GM12878 (cell line): ENCODE measurements around the gene SAMD4A. TPM values are rescaled to one million over a fixed set of nuclear protein-coding genes. Genes with fewer than 3 reads are reported as not detected.

Source experiments
- ATAC-seq: fragments of 200-7000 bp; cut with Tn5 transposase; 3 replicates; pipeline ENCODE4 v1.9.1; 2020; ENCODE audit warnings: mild to moderate bottlenecking, moderate library complexity
- BruUV-seq: library from RNA; stranded (reverse); fragments of 400-500 nt; replicated peaks from 2 replicates; lab custom pipeline; 2021; lab: Mats Ljungman, UMichigan
- CTCF ChIA-PET: fragments of 300-600 bp; sonication (Branson Sonifier 250); formaldehyde crosslinking; extraction: SDS; loops from one replicate; lab custom pipeline; 2021; ENCODE audit warnings: inconsistent platforms; lab: Yijun Ruan, JAX
- POLR2A ChIA-PET: fragments of 350-600 bp; formaldehyde crosslinking; extraction: SDS; loops from one replicate; lab custom pipeline; 2021; ENCODE audit warnings: inconsistent platforms; lab: Charles Lee
- RAD21 ChIA-PET: fragments of 300-600 bp; sonication (Branson Sonifier 250); formaldehyde crosslinking; loops from one replicate; lab custom pipeline; 2023; ENCODE audit warnings: antibody characterized with exemption; ENCODE audit not compliant: unreplicated experiment; lab: Charles Lee
- SMC1A ChIA-PET: fragments of 300-600 bp; sonication (Branson Sonifier 250); formaldehyde crosslinking; loops from one replicate; lab custom pipeline; 2023; ENCODE audit not compliant: unreplicated experiment, uncharacterized antibody; lab: Charles Lee
- DNase-seq: peaks from one replicate; pipeline ENCODE4 v3.0.0-alpha.2; 2011; ENCODE audit warnings: low read depth, low spot score
- FAIRE-seq: peaks from 3 replicates; lab custom pipeline; 2011; peaks lifted over from hg19 to GRCh38; lab: Jason Lieb, UNC
- H2AFZ ChIP-seq: 2 replicates; pipeline ENCODE4 v1.6.0; 2011; ENCODE audit warnings: low read depth, low read length, control low read depth; ENCODE audit not compliant: control insufficient read depth
- H3K27ac ChIP-seq: 2 replicates; pipeline ENCODE4 v1.5.1; 2011; ENCODE audit warnings: control low read depth; ENCODE audit not compliant: control insufficient read depth, insufficient read depth
- H3K27me3 ChIP-seq, 2 experiments: replicated peaks in 1 of 2; 2 replicates each; pipeline versions ENCODE4 v1.6.0 to v1.6.1; 2011; ENCODE audit warnings: low read length in 1 of 2; ENCODE audit not compliant: control insufficient read depth in 2 of 2, insufficient read depth in 2 of 2
- H3K36me3 ChIP-seq, 2 experiments: 2 replicates each; pipeline ENCODE4 v1.5.1; 2011; ENCODE audit warnings: low read length in 1 of 2; ENCODE audit not compliant: control insufficient read depth in 2 of 2, insufficient read depth in 2 of 2
- H3K4me1 ChIP-seq: 2 replicates; pipeline ENCODE4 v1.6.1; 2011; ENCODE audit warnings: mild to moderate bottlenecking, low read length, moderate library complexity, mixed read lengths; ENCODE audit not compliant: control insufficient read depth, insufficient read depth
- H3K4me2 ChIP-seq: 2 replicates; pipeline ENCODE4 v1.6.0; 2011; ENCODE audit warnings: control low read depth; ENCODE audit not compliant: control insufficient read depth, insufficient read depth
- H3K4me3 ChIP-seq: fragments of 200-600 bp; sonication (generic); 2 replicates; pipeline ENCODE4 v1.5.1; 2016
- H3K79me2 ChIP-seq: 2 replicates; pipeline ENCODE4 v1.6.0; 2011; ENCODE audit warnings: low read length; ENCODE audit not compliant: control insufficient read depth, insufficient read depth
- H3K9ac ChIP-seq: 2 replicates; pipeline ENCODE4 v1.8.0; 2011; ENCODE audit warnings: low read length, control low read depth, mixed read lengths; ENCODE audit not compliant: control insufficient read depth, insufficient read depth
- H3K9me3 ChIP-seq: replicated peaks from 3 replicates; pipeline ENCODE4 v1.5.1; 2011; ENCODE audit warnings: mild to moderate bottlenecking, low read length; ENCODE audit not compliant: control insufficient read depth, insufficient read depth
- H4K20me1 ChIP-seq: 2 replicates; pipeline ENCODE4 v1.6.0; 2011; ENCODE audit not compliant: control insufficient read depth, insufficient read depth
- BCLAF1 ChIP-seq: fragments of 450-650 bp; IDR thresholded peaks from 2 replicates; pipeline ENCODE4 v1.6.1; 2017; ENCODE audit warnings: antibody characterized with exemption, mild to moderate bottlenecking, moderate library complexity
- HDAC2 ChIP-seq: fragments of 200-600 bp; sonication (generic); IDR thresholded peaks from 2 replicates; pipeline ENCODE4 v1.6.1; 2017
- HSF1 ChIP-seq: fragments of 150-350 bp; IDR thresholded peaks from 2 replicates; pipeline ENCODE4 v1.6.1; 2014; ENCODE audit warnings: mild to moderate bottlenecking, low read depth, low read length
- MTA2 ChIP-seq: fragments of 450-650 bp; IDR thresholded peaks from 2 replicates; pipeline ENCODE4 v1.6.1; 2016; ENCODE audit warnings: low read depth, mild to moderate bottlenecking, moderate library complexity
- NBN ChIP-seq: fragments of 450-650 bp; IDR thresholded peaks from 2 replicates; pipeline ENCODE4 v1.6.1; 2016
- NFXL1 ChIP-seq: fragments of 450-650 bp; IDR thresholded peaks from 2 replicates; pipeline ENCODE4 v1.6.1; 2017; ENCODE audit warnings: antibody characterized with exemption, mild to moderate bottlenecking, borderline replicate concordance
- SMAD1 ChIP-seq: fragments of 450-650 bp; IDR thresholded peaks from 2 replicates; pipeline ENCODE4 v1.6.1; 2018; ENCODE audit warnings: mild to moderate bottlenecking, low read depth; ENCODE audit not compliant: partially characterized antibody
- SUPT20H ChIP-seq: IDR thresholded peaks from 2 replicates; pipeline ENCODE4 v1.6.1; 2011; ENCODE audit warnings: low read depth, mild to moderate bottlenecking, low read length, moderate library complexity, borderline replicate concordance; ENCODE audit not compliant: control insufficient read depth
- ZBTB33 ChIP-seq: fragments of 450-650 bp; IDR thresholded peaks from 2 replicates; pipeline ENCODE4 v1.6.1; 2017; ENCODE audit warnings: mild to moderate bottlenecking
- ZNF687 ChIP-seq: fragments of 450-650 bp; IDR thresholded peaks from 2 replicates; pipeline ENCODE4 v1.6.1; 2017; ENCODE audit warnings: mild to moderate bottlenecking, moderate library complexity
- WGBS: methylation state at CpG from one replicate; pipeline ENCODE4 v1.1.6; 2016; ENCODE audit warnings: low lambda C conversion rate; ENCODE audit not compliant: insufficient replicate concordance, insufficient coverage; ENCODE audit errors: missing lambda C conversion rate; 5-methylcytosine and 5-hydroxymethylcytosine counted together
- in situ Hi-C: fragments of 300-500 bp; cut with MboI; formaldehyde crosslinking; loops from 9 replicates; pipeline ENCODE4 v1.14.3; 2018; ENCODE audit warnings: mixed read lengths
- intact Hi-C: fragments of 100-400 bp; cut with micrococcal nuclease; formaldehyde crosslinking; loops from one replicate; pipeline ENCODE4 v1.14.2; 2022; ENCODE audit not compliant: unreplicated experiment
- polyA plus RNA-seq, 11 experiments: library from polyadenylated mRNA; depleted of rRNA in 4 of 11; unstranded in 6 of 11; stranded (reverse) in 5 of 11; fragments of >200 nt; fragmentation: Nextera tagmentation in 4 of 11; fragmentation: Illumina TruSeq in 1 of 11; extraction: Ambion mirVana in 4 of 11; extraction: Trizol in 1 of 11; gene quantifications; 1 replicate in 1 of 11; 2 replicates in 10 of 11; pipeline versions ENCODE4 v1.2.1 to v1.2.3, GENCODE V29; 2011 to 2016; ENCODE audit warnings: inconsistent platforms in 2 of 11, missing spikeins in 2 of 11, low read depth in 1 of 11
- total RNA-seq, 4 experiments: library from RNA; depleted of rRNA in 3 of 4; stranded (reverse); fragments of >200 nt in 3 of 4; fragmentation: Illumina TruSeq in 1 of 4; extraction: Trizol in 1 of 4; gene quantifications; 2 replicates each; pipeline versions ENCODE4 v1.2.1 to v1.2.3, GENCODE V29; 2013 to 2021

The SAMD4A gene
- total and polyA plus RNA-seq, 10 of the 15 experiments (the other 5 are each of a cell fraction or from before 2014, with no cell fraction given) = 0.05 to 0.56 (median 0.31) TPM

- no peak overlapping the region for H3K9ac ChIP-seq
- intact Hi-C loops (loop anchor here (5.0 kb wide), 1 partner anchor 86 kb away; no protein-coding TSS in a partner anchor), in situ Hi-C loops (no loop called here)
- SMC1A ChIA-PET = interaction anchor here (0.6 to 2.9 kb wide), 4 partner anchors 12 to 242 kb away, joined by 3 to 16 read pairs (median 4); no protein-coding TSS in a partner anchor
- RAD21 ChIA-PET = interaction anchor here (1.0 to 2.0 kb wide), 5 partner anchors 24 to 242 kb away, joined by 4 to 12 read pairs (median 6); partner anchors contain the start of gene SAMD4A
- no peaks in the 10 kb centered on the region for H3K27me3 ChIP-seq
- H3K9me3 ChIP-seq = no peaks in the 10 kb centered on the region
- WGBS = 60% methylated on average over 10 of the region's 10 CpGs
- H2AFZ ChIP-seq = no peak overlapping the region
- no peak for ATAC-seq
- CTCF ChIA-PET = interaction anchor here (0.6 to 6.6 kb wide), 19 partner anchors 10 to 312 kb away, joined by 3 to 37 read pairs (median 5); no protein-coding TSS in a partner anchor
- FAIRE-seq = no peak
- no peak for TF ChIP-seq ZBTB33
- TF ChIP-seq NBN = no peak
- TF ChIP-seq HDAC2 = no peak
- no peak for TF ChIP-seq HSF1
- TF ChIP-seq MTA2 = no peak
- no peak for TF ChIP-seq SUPT20H
- no peak for TF ChIP-seq BCLAF1
- TF ChIP-seq SMAD1 = no peak
- no peak for TF ChIP-seq ZNF687
- TF ChIP-seq NFXL1 = no peak
- POLR2A ChIA-PET = no interaction called here
- BruUV-seq = no TSS peak
- no peak overlapping the region for H3K4me3 ChIP-seq
- H3K27ac ChIP-seq = no peak overlapping the region
- no peak overlapping the region for H3K4me2 ChIP-seq
- no peaks in the 10 kb centered on the region for H3K36me3 ChIP-seq
- DNase-seq = no peak
- no peaks in the 10 kb centered on the region for H4K20me1 ChIP-seq
- no peaks in the 10 kb centered on the region for H3K79me2 ChIP-seq
- H3K4me1 ChIP-seq = no peaks in the 10 kb centered on the region
These were observed 239.7 kb downstream of the SAMD4A start for GRCh38 chr14:54806616-54807015.
